MM.1S (cell line): ENCODE results near the gene MAGEA9.
"Not testable (repeated sequence)": the region's sequence is repeated elsewhere in the genome, so short reads cannot be mapped to it uniquely, and the experiment has no call there.

Experiments
- DNase-seq: peaks from one replicate; pipeline ENCODE4 v3.0.0-alpha.2; 2015
- H2AFZ ChIP-seq: fragments of 300-600 bp; sonication (generic); 2 replicates; pipeline ENCODE4 v1.6.0; 2016; ENCODE audit warnings: antibody characterized with exemption, low read length
- H3F3A ChIP-seq: fragments of 300-600 bp; sonication (generic); 2 replicates; pipeline ENCODE4 v1.6.1; 2016; ENCODE audit warnings: mild to moderate bottlenecking, antibody characterized with exemption, low read length, moderate library complexity, mixed read lengths; ENCODE audit not compliant: insufficient read depth
- H3K27ac ChIP-seq: fragments of 300-600 bp; sonication (generic); 2 replicates; pipeline ENCODE4 v1.5.1; 2016; ENCODE audit warnings: mild to moderate bottlenecking, low read length
- H3K27me3 ChIP-seq: fragments of 300-600 bp; sonication (generic); replicated peaks from 2 replicates; pipeline ENCODE4 v1.6.0; 2016; ENCODE audit warnings: low read length; ENCODE audit not compliant: insufficient read depth
- H3K36me3 ChIP-seq: fragments of 300-600 bp; sonication (generic); replicated peaks from 2 replicates; pipeline ENCODE4 v1.6.1; 2016; ENCODE audit warnings: mild to moderate bottlenecking, low read length, mixed read lengths; ENCODE audit not compliant: insufficient read depth
- H3K4me1 ChIP-seq: fragments of 300-600 bp; sonication (generic); 2 replicates; pipeline ENCODE4 v1.6.1; 2016; ENCODE audit warnings: low read length, mixed read lengths
- H3K4me2 ChIP-seq: fragments of 300-600 bp; sonication (generic); 2 replicates; pipeline ENCODE4 v1.6.0; 2016; ENCODE audit warnings: low read depth, low read length
- H3K4me3 ChIP-seq: fragments of 300-600 bp; sonication (generic); 2 replicates; pipeline ENCODE4 v1.5.1; 2016; ENCODE audit warnings: low read length, mixed read lengths
- H3K79me2 ChIP-seq: fragments of 300-600 bp; sonication (generic); 2 replicates; pipeline ENCODE4 v1.6.1; 2016; ENCODE audit warnings: mixed run types, low read length, mixed read lengths
- H3K9ac ChIP-seq: fragments of 300-600 bp; sonication (generic); 2 replicates; pipeline ENCODE4 v1.6.1; 2016; ENCODE audit warnings: low read length, mixed read lengths
- H3K9me2 ChIP-seq: fragments of 300-600 bp; sonication (generic); replicated peaks from 2 replicates; pipeline ENCODE4 v1.6.1; 2016; ENCODE audit warnings: mild to moderate bottlenecking, low read length, mixed read lengths; ENCODE audit not compliant: insufficient read depth
- H3K9me3 ChIP-seq: fragments of 300-600 bp; sonication (generic); replicated peaks from 2 replicates; pipeline ENCODE4 v1.6.1; 2016; ENCODE audit warnings: mild to moderate bottlenecking, low read length, mixed read lengths; ENCODE audit not compliant: insufficient read depth
- H4K20me1 ChIP-seq: fragments of 300-600 bp; sonication (generic); 2 replicates; pipeline ENCODE4 v1.6.1; 2016; ENCODE audit warnings: mild to moderate bottlenecking, low read length, moderate library complexity, mixed read lengths; ENCODE audit not compliant: insufficient read depth
- EZH2 ChIP-seq: fragments of 300-600 bp; sonication (generic); optimal IDR thresholded peaks from 2 replicates; pipeline ENCODE3; 2017; ENCODE audit warnings: low read depth, mild to moderate bottlenecking, antibody characterized with exemption, low read length, mixed read lengths
- EZH2phosphoT487 ChIP-seq: fragments of 300-600 bp; sonication (generic); IDR thresholded peaks from 2 replicates; pipeline ENCODE4 v1.6.1; 2018; ENCODE audit warnings: antibody characterized with exemption, low read length
- TF ChIP-seq, protein P1 (sequence below): fragments of 300-600 bp; sonication (generic); IDR thresholded peaks from 2 replicates; pipeline ENCODE4 v1.5.1; 2016; ENCODE audit warnings: antibody characterized with exemption, low read length, mixed read lengths

The MAGEA9 gene

DNA sequence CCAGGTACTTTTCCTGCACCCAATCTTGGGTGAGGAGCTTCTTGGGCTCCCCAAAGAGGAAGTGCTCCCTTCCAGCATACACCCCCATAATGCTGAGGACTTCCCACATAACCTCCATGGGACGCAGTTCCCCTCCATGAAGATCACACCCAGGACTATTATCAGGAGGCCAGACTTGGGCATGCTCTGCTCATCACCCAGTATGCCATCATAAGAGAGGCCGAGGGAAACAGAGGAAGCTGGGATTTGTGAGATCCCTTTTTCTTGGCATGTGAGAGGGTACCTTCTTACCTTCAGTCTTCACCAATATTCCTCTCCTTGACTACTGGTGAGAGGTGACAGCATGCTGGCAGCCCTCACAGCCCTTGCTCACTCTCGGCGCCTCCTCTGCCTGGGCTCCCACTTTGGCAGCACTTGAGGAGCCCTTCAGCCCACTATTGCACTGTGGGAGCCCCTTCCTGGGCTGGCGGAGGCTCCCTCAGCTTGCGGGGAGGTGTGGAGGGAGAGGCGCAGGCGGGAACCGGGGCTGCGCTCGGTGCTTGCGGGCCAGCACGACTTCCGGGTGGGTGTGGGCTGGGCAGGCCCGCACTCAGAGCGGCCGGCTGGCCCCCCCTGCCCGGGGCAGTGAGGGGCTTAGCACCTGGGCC lies 23.5 kb upstream of the MAGEA9 start:
- no peak overlapping the region for H2AFZ ChIP-seq
- no peaks in the 10 kb centered on the region for H3K79me2 ChIP-seq
- TF ChIP-seq EZH2phosphoT487 = no peak
- TF ChIP-seq, protein P1, sequence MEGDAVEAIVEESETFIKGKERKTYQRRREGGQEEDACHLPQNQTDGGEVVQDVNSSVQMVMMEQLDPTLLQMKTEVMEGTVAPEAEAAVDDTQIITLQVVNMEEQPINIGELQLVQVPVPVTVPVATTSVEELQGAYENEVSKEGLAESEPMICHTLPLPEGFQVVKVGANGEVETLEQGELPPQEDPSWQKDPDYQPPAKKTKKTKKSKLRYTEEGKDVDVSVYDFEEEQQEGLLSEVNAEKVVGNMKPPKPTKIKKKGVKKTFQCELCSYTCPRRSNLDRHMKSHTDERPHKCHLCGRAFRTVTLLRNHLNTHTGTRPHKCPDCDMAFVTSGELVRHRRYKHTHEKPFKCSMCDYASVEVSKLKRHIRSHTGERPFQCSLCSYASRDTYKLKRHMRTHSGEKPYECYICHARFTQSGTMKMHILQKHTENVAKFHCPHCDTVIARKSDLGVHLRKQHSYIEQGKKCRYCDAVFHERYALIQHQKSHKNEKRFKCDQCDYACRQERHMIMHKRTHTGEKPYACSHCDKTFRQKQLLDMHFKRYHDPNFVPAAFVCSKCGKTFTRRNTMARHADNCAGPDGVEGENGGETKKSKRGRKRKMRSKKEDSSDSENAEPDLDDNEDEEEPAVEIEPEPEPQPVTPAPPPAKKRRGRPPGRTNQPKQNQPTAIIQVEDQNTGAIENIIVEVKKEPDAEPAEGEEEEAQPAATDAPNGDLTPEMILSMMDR = no peak
- no peaks in the 10 kb centered on the region for H3F3A ChIP-seq
- H4K20me1 ChIP-seq = no peaks in the 10 kb centered on the region
- no peak overlapping the region for H3K4me3 ChIP-seq
- H3K9me3 ChIP-seq = no peaks in the 10 kb centered on the region
- no peak for DNase-seq
- H3K4me2 ChIP-seq = no peak overlapping the region
- no peaks in the 10 kb centered on the region for H3K9me2 ChIP-seq
- no peaks in the 10 kb centered on the region for H3K4me1 ChIP-seq
- no peaks in the 10 kb centered on the region for H3K36me3 ChIP-seq
- no peak overlapping the region for H3K9ac ChIP-seq
- no peaks in the 10 kb centered on the region for H3K27me3 ChIP-seq
- H3K27ac ChIP-seq = no peak overlapping the region

- DNase-seq, H3K27me3 ChIP-seq, H3K4me3 ChIP-seq, H3K9ac ChIP-seq, H3K79me2 ChIP-seq, H3K9me3 ChIP-seq, H3F3A ChIP-seq, H4K20me1 ChIP-seq, H3K27ac ChIP-seq, H3K36me3 ChIP-seq, H3K4me2 ChIP-seq, H3K9me2 ChIP-seq, H2AFZ ChIP-seq, H3K4me1 ChIP-seq: not testable (repeated sequence)
Observed at GRCh38 chrX:149758715-149759078, 23.0 kb upstream of the MAGEA9 start.

GRCh38 chrX:149759824-149760223 lies 21.9 kb upstream of the MAGEA9 start:
- Histone ChIP-seq H3K4me1 (no peaks in the 10 kb centered on the region), H2AFZ (no peak overlapping the region), H3K4me3 (no peak overlapping the region), H3K27ac (no peak overlapping the region), H3K27me3 (no peaks in the 10 kb centered on the region), H3K36me3 (no peaks in the 10 kb centered on the region), H3K9me2 (no peaks in the 10 kb centered on the region), H3K4me2 (no peak overlapping the region), H3K9ac (no peak overlapping the region), H3K79me2 (no peaks in the 10 kb centered on the region), H3K9me3 (no peaks in the 10 kb centered on the region), H4K20me1 (no peaks in the 10 kb centered on the region), H3F3A (no peaks in the 10 kb centered on the region)
- no peak for DNase-seq
- TF ChIP-seq EZH2phosphoT487 = no peak
- TF ChIP-seq EZH2 = no peak
- TF ChIP-seq, protein P1 = no peak

DNA sequence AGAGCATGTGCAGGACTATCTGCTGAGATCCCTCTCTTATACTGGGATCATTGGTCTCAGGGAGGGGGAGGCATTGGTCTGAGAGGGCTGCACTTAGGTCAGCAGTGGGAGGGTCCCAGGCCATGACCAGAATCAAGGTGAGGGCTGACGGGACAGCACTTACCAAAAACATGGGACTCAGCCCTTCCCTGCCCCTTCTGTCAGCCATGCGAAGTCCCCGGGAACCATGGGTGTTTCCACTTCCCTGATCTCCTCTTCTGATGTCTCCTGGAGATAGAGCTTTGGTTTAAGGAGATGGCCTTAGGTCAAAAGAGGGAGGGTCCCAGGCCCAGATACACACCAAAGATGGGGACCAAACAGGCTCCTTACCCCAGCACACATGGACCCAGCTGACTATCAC lies 20.8 kb upstream of the MAGEA9 start:
- no peak overlapping the region for H3K4me2 ChIP-seq
- no peak overlapping the region for H3K27ac ChIP-seq
- no peaks in the 10 kb centered on the region for H3K79me2 ChIP-seq
- no peaks in the 10 kb centered on the region for H3K9me3 ChIP-seq
- H2AFZ ChIP-seq = no peak overlapping the region
- H3K4me3 ChIP-seq = no peak overlapping the region
- no peaks in the 10 kb centered on the region for H3K27me3 ChIP-seq
- no peak for DNase-seq
- H3K9ac ChIP-seq = no peak overlapping the region
- TF ChIP-seq EZH2 = no peak
- H3F3A ChIP-seq = no peaks in the 10 kb centered on the region
- H3K36me3 ChIP-seq = no peaks in the 10 kb centered on the region
- no peaks in the 10 kb centered on the region for H4K20me1 ChIP-seq
- H3K4me1 ChIP-seq = no peaks in the 10 kb centered on the region
- no peaks in the 10 kb centered on the region for H3K9me2 ChIP-seq

DNA sequence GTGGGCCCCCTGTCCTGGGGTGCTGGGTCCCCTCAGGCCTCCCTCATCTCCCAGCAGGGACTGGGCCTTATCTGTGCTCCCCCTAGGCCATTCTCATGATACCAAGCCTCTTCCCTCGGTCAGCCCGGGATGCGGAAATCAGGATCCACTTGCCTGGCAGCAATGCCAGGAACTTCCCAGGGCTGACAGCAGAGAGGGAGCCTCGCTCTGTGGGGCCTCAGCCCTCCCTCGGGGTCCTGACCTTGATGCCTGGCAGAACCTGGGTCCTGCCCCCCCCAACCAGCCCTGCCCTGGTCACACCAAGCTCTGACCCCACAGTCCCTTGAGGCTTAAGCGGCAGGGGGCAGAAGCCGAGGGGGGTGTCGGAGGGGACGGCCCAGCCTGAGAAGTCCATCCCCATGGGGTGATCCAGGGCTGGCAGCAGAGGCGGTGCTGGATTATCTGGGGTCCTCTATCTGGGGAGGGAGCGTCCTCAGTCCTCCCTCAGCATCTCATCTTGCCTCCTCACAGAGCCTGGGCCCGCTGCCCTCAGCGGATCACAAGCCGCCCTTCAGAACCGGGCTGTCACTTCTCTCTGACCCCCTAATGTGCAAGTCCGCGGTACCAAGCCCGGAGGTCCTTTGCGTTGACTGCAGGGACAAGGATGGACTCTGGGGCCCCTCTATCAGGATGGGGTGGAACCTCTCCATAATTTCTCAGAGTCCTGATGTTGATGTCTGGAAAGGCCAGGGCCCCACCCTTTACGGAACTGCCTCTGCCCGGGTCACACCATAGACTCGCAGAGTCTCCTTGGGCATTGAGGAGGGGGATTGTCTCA lies 19.7 kb upstream of the MAGEA9 start:
- not testable (repeated sequence) for H3K4me2 ChIP-seq, H3K27ac ChIP-seq, H3K79me2 ChIP-seq, DNase-seq, H3K4me1 ChIP-seq, H3K36me3 ChIP-seq, H3F3A ChIP-seq, H3K9me2 ChIP-seq, H3K9ac ChIP-seq, H4K20me1 ChIP-seq, H2AFZ ChIP-seq, H3K4me3 ChIP-seq, H3K27me3 ChIP-seq, H3K9me3 ChIP-seq
